Tibial nerve (tissue), 4 donors: ENCODE data around the gene ZNF215.

Experiments used
- EP300 ChIP-seq, 2 donors: sonication (generic); formaldehyde crosslinking; IDR thresholded peaks; one replicate each; pipeline ENCODE4 v1.6.1; 2017; ENCODE audit warnings: antibody characterized with exemption in 2 of 2, mild to moderate bottlenecking in 1 of 2
- TF ChIP-seq, protein P1 (sequence below), 5 experiments: fragments of 200-600 bp in 3 of 5; fragments of 450-650 bp in 2 of 5; sonication (generic) in 3 of 5; IDR thresholded peaks; one replicate each; pipeline ENCODE4 v1.5.1; 2016 to 2019; ENCODE audit warnings: antibody characterized with exemption in 5 of 5, mild to moderate bottlenecking in 3 of 5, moderate library complexity in 2 of 5

DNA sequence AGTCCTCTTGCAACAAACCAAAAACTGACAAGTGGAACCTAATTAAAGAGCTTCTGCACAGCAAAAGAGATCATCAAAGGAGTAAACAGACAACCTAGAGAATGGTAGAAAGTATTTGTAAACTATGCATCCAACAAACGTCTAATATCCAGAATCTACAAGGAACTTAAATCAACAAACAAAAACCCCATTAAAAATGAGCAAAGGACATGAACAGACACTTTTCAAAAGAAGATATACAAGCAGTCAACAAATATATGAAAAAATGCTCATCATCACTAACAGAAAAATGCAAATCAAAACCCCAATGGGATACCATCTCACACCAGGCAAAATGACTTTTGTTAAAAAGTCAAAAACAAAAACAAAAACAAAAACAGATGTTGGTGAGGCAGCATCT is 60.3 kb downstream of the ZNF215 start:
- TF ChIP-seq, protein P1, sequence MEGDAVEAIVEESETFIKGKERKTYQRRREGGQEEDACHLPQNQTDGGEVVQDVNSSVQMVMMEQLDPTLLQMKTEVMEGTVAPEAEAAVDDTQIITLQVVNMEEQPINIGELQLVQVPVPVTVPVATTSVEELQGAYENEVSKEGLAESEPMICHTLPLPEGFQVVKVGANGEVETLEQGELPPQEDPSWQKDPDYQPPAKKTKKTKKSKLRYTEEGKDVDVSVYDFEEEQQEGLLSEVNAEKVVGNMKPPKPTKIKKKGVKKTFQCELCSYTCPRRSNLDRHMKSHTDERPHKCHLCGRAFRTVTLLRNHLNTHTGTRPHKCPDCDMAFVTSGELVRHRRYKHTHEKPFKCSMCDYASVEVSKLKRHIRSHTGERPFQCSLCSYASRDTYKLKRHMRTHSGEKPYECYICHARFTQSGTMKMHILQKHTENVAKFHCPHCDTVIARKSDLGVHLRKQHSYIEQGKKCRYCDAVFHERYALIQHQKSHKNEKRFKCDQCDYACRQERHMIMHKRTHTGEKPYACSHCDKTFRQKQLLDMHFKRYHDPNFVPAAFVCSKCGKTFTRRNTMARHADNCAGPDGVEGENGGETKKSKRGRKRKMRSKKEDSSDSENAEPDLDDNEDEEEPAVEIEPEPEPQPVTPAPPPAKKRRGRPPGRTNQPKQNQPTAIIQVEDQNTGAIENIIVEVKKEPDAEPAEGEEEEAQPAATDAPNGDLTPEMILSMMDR (IDR thresholded peaks at IDR 0.05), result no peak
- no peak for TF ChIP-seq EP300 (IDR thresholded peaks at IDR 0.05)
